ENCODE measurements around the gene TMEM184A. TPM values are rescaled to one million over a fixed set of nuclear protein-coding genes. Genes with fewer than 3 reads are reported as not detected.
"Not testable (repeated sequence)": the region's sequence is repeated elsewhere in the genome, so short reads cannot be mapped to it uniquely, and the experiment has no call there.

TMEM184A gene
- total RNA-seq, 6 experiments from 2014 or later = 15.1 to 32.8 (median 26.7) TPM

- Histone ChIP-seq H3K4me3 (no peak overlapping the region), H3K27me3 (no peaks in the 10 kb centered on the region), H3K27ac (no peak overlapping the region), H3K9me3 (no peaks in the 10 kb centered on the region), H3K36me3 (no peaks in the 10 kb centered on the region), H3K4me1 (no peaks in the 10 kb centered on the region)
- DNase-seq (no peak), ATAC-seq (peak in 1 of 4 donors; percentile 23)
- 6% methylated on average over 5 of the region's 13 CpGs for WGBS (ENCODE audit: insufficient coverage, low coverage, low lambda C conversion rate, missing lambda C conversion rate)
- intact Hi-C loops (cut with DNase I) = no loop called here
- no peak for TF ChIP-seq POLR2A (IDR thresholded peaks at IDR 0.05)
- no peak for TF ChIP-seq CTCF (IDR thresholded peaks at IDR 0.05)
These were observed 32.8 kb downstream of the TMEM184A start for GRCh38 chr7:1523208-1523607.

GRCh38 chr7:1521456-1521855 is 34.5 kb downstream of the TMEM184A start:
- Histone ChIP-seq H3K36me3 (no peaks in the 10 kb centered on the region), H3K9me3 (no peaks in the 10 kb centered on the region), H3K4me3 (no peak overlapping the region), H3K27me3 (no peaks in the 10 kb centered on the region), H3K4me1 (no peaks in the 10 kb centered on the region), H3K27ac (no peak overlapping the region)
- TF ChIP-seq CTCF (IDR thresholded peaks at IDR 0.05) (no peak), POLR2A (IDR thresholded peaks at IDR 0.05) (no peak)
- DNase-seq (no peak), ATAC-seq (no peak)
- WGBS (ENCODE audit: insufficient coverage, low coverage, low lambda C conversion rate, missing lambda C conversion rate) = 67% methylated on average over 11 of the region's 11 CpGs
- intact Hi-C loops (cut with DNase I) = no loop called here

- H3K4me1 ChIP-seq = no peaks in the 10 kb centered on the region
- H3K27ac ChIP-seq = no peak overlapping the region
- DNase-seq (peak in 1 of 3 donors; percentile 33), ATAC-seq (peak in 2 of 4 donors; percentile 43 to 73)
- no peak for TF ChIP-seq CTCF (IDR thresholded peaks at IDR 0.05)
- no peak for TF ChIP-seq POLR2A (IDR thresholded peaks at IDR 0.05)
- H3K4me3 ChIP-seq = no peak overlapping the region
- H3K27me3 ChIP-seq = no peaks in the 10 kb centered on the region
- no peaks in the 10 kb centered on the region for H3K36me3 ChIP-seq
- H3K9me3 ChIP-seq = no peaks in the 10 kb centered on the region
- 66% methylated on average over 13 of the region's 27 CpGs for WGBS (ENCODE audit: insufficient coverage, low coverage, low lambda C conversion rate, missing lambda C conversion rate)
- intact Hi-C loops (cut with DNase I) = no loop called here
These were observed 35.3 kb downstream of the TMEM184A start for GRCh38 chr7:1520539-1521234.

DNA sequence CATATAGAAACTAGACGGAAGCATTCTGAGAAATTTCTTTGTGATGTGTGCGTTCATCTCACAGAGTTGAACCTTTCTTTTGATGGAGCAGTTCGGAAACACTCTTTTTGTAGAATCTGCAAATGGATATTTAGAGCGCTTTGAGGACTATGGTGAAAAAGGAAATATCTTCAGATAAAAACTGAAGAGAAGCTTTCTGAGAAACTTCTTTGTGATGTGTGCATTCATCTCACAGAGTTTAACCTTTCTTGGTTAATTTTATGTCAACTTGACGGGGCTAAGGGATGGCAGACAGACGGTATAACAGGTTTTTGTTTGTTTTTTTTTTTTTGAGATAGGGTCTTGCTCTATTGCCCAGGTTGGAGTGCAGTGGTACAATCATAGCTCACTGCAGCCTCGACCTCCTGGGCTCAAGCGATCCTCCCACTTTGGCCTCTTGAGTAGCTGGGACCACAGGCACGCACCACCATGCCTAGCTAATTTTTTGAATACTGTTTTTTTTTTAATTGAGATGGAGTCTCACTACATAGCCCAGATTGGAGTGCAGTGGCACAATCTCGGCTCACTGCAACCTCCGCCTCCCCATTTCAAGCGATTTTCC is 36.6 kb downstream of the TMEM184A start:
- intact Hi-C loops (cut with DNase I) = not testable (repeated sequence)

DNA sequence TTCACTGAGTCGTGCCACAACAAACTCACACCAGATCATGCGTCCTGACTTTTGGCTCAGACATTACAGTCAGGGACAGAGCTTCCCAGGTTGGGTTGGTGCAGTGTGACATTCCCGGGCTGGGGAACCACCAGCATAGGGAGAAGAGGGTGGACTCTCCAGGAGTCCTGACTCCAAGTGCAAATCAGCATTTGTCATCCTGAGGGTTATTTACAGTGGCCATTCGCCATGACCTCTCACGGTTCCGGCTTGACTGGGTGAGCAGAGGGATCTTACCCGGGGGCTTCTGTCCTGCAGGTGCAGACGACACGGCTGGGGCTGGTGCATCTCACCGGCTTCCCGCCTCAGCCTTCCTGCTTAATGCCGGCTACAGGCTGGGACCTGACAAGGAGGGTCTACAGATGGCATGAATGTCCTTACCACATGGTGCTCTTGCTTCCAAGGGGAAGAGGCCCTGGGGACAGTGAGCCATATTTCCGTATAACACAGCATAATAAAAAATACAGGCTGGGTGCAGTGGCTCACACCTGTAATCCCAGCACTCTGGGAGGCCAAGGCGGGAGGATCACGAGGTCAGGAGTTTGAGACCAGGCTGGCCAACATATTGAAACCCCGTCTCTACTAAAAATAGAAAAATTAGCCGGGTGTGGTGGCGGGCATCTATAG is 39.3 kb downstream of the TMEM184A start:
- Histone ChIP-seq H3K9me3 (no peaks in the 10 kb centered on the region), H3K36me3 (no peaks in the 10 kb centered on the region), H3K27me3 (no peaks in the 10 kb centered on the region), H3K27ac (no peak overlapping the region), H3K4me1 (no peaks in the 10 kb centered on the region), H3K4me3 (no peak overlapping the region)
- TF ChIP-seq POLR2A (IDR thresholded peaks at IDR 0.05) (no peak), CTCF (IDR thresholded peaks at IDR 0.05) (no peak)
- DNase-seq (peak in 1 of 3 donors; percentile 25), ATAC-seq (peak in 1 of 4 donors; percentile 48)
- WGBS (ENCODE audit: insufficient coverage, low coverage, low lambda C conversion rate, missing lambda C conversion rate) = 76% methylated on average over 8 of the region's 18 CpGs
- intact Hi-C loops (cut with DNase I) = no loop called here

More for the DNA sequence above, 36.6 kb downstream of the TMEM184A start:
- 73% methylated on average over 9 of the region's 12 CpGs for WGBS (ENCODE audit: insufficient coverage, low coverage, low lambda C conversion rate, missing lambda C conversion rate)
- DNase-seq, ATAC-seq, H3K9me3 ChIP-seq, H3K4me3 ChIP-seq, H3K27me3 ChIP-seq, H3K4me1 ChIP-seq, H3K36me3 ChIP-seq, H3K27ac ChIP-seq: not testable (repeated sequence)

DNA sequence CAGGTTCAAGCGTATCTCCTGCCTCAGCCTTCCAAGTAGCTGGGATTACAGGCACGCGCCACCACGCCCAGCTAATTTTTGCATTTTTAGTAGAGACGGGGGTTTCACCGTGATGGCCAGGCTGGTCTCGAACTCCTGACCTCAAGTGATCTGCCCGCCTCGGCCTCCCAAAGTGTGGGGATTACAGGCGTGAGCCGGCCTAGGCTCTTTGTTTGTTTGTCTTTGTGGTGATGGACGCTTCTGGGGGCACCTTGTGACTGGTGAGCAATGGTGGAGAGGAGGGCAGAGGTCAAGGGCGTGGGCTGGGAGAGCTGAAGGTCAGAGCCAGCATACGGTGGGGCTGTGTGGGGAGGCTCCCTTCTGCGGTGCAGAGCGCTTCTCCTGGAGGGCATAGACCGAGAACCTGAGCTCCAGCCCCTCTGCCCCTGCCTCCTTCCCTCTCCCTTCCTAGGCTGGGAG is 40.5 kb downstream of the TMEM184A start:
- H3K27ac ChIP-seq; H3K27me3 ChIP-seq; H3K4me1 ChIP-seq; intact Hi-C loops (cut with DNase I); ATAC-seq; DNase-seq; H3K36me3 ChIP-seq; H3K9me3 ChIP-seq; H3K4me3 ChIP-seq: not testable (repeated sequence)
- WGBS (ENCODE audit: insufficient coverage, low coverage, low lambda C conversion rate, missing lambda C conversion rate) = 59% methylated on average over 8 of the region's 17 CpGs
